Right atrium auricular region (tissue), 2 donors: ENCODE results near the gene RAPGEF1. TPM values are rescaled to one million over a fixed set of nuclear protein-coding genes. Genes with fewer than 3 reads are reported as not detected.

Source experiments
- DNase-seq: peaks from one replicate; pipeline ENCODE4 v3.0.0-alpha.2; 2019; ENCODE audit warnings: low spot score
- H3K27ac ChIP-seq, 2 donors: fragments of 200-600 bp; sonication (generic); 1 replicate in 1 of 2; 2 replicates in 1 of 2; pipeline ENCODE4 v1.5.1; 2016 to 2019
- H3K27me3 ChIP-seq, 2 donors: fragments of 200-600 bp; sonication (generic); one replicate each; pipeline versions ENCODE4 v1.5.1 to v1.6.0; 2017 to 2019
- H3K36me3 ChIP-seq: fragments of 200-600 bp; sonication (generic); one replicate; pipeline ENCODE4 v1.5.1; 2016
- H3K4me1 ChIP-seq, 2 donors: fragments of 200-600 bp; sonication (generic); one replicate each; pipeline versions ENCODE4 v1.5.1 to v1.6.0; 2017 to 2019
- H3K4me3 ChIP-seq, 2 donors: fragments of 200-600 bp; sonication (generic); 1 replicate in 1 of 2; 2 replicates in 1 of 2; pipeline ENCODE4 v1.5.1; 2017 to 2019; ENCODE audit warnings: mild to moderate bottlenecking in 1 of 2, moderate library complexity in 1 of 2
- H3K9me3 ChIP-seq, 2 donors: fragments of 200-600 bp; sonication (generic); one replicate each; pipeline ENCODE4 v1.5.1; 2019
- total RNA-seq, 2 donors: library from RNA; depleted of rRNA; stranded (reverse); fragments of >200 nt; gene quantifications; one replicate each; pipeline ENCODE4 v1.1.0, GENCODE V29; 2016
- TF ChIP-seq, protein P1 (sequence below), 2 donors: fragments of 200-600 bp; sonication (generic); IDR thresholded peaks; one replicate each; pipeline ENCODE4 v1.5.1; 2019; ENCODE audit warnings: antibody characterized with exemption in 2 of 2

Gene RAPGEF1
- total RNA-seq, 2 donors from 2014 or later = 59.5 to 65.1 TPM

DNA sequence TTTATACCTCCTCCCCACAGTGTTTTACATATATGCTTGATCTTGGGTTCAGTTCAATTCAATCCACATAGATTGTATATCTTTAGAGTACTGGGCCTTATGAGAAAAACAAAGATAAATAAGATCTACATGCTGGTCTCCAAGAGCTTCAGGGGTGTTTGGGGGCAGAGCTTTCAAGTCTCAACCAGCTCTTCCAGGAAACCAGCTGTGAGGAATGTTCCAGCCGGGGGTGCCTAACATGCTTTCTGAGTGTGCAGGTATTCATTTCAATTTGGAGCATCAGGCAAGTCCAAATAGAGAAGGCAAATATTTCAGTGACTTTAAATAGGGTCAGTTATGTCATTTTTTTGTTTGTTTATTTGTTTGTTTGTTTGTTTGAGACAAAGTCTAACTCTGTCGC is 5.7 kb upstream of the RAPGEF1 start:
- H3K27me3 ChIP-seq = no peaks in the 10 kb centered on the region
- TF ChIP-seq, protein P1, sequence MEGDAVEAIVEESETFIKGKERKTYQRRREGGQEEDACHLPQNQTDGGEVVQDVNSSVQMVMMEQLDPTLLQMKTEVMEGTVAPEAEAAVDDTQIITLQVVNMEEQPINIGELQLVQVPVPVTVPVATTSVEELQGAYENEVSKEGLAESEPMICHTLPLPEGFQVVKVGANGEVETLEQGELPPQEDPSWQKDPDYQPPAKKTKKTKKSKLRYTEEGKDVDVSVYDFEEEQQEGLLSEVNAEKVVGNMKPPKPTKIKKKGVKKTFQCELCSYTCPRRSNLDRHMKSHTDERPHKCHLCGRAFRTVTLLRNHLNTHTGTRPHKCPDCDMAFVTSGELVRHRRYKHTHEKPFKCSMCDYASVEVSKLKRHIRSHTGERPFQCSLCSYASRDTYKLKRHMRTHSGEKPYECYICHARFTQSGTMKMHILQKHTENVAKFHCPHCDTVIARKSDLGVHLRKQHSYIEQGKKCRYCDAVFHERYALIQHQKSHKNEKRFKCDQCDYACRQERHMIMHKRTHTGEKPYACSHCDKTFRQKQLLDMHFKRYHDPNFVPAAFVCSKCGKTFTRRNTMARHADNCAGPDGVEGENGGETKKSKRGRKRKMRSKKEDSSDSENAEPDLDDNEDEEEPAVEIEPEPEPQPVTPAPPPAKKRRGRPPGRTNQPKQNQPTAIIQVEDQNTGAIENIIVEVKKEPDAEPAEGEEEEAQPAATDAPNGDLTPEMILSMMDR (IDR thresholded peaks at IDR 0.05) = no peak

DNA sequence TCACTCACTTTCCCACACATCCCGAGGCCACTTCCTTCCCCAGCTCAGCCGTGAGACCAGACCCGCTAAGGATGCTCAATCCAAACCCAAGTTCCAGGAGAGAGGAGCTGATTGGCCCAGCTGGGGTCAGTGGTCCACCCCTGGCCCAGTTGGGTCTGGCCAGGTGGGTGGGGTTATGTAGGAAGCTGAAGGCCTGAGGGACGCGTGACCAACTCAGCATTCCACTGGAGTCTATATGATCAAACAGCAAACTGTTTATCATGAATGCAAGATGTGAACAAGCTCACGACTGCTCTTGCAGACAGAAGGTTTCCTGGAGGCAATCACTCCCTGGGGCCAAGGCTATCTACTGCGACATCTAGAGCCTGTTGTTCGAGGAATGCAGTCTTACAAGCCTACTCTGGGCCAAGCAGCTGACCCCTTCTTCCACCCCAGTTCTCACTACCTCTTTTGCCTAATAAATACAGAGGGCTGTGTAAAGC is 4.9 kb upstream of the RAPGEF1 start:
- Histone ChIP-seq H3K4me1 (peaks cover 0 to 13% of the 10 kb centered on the region in 2 donors), H3K27ac (no peak overlapping the region)
- TF ChIP-seq, protein P1 (IDR thresholded peaks at IDR 0.05) = no peak

More for the DNA sequence above, 5.7 kb upstream of the RAPGEF1 start:
- no peaks in the 10 kb centered on the region for H3K9me3 ChIP-seq
- no peak for DNase-seq
- no peak overlapping the region for H3K27ac ChIP-seq
- H3K4me1 ChIP-seq = peaks cover 0 to 10% of the 10 kb centered on the region in 2 donors
- no peaks in the 10 kb centered on the region for H3K36me3 ChIP-seq
- H3K4me3 ChIP-seq = no peak overlapping the region

DNA sequence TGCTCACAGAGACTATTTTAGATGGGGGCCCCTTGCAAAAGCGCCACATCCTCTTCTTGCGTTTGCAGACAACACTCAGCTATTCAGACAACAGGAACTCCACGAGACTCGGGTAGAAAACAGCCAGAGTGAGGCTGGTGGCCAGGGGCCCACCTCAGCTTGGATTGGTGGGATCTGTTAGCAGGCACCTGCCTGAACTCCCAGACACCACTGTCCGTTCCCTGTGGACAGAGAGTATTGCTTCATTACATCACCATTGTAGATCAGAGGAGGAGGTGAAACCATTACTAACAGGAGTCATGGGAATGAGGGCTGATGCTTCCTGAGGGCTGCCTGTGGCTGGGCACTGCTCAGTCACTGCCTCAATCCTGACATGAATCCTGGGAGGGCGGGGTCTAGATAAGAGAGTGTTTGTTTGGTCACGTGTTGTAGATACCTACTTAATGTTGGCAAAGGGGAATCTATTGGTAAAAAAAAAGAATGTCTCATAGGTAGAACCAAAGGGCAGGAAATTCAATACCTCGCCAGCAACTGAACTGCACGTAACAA is 4.4 kb upstream of the RAPGEF1 start:
- Histone ChIP-seq H3K9me3 (no peaks in the 10 kb centered on the region), H3K4me1 (peaks cover 0 to 13% of the 10 kb centered on the region in 2 donors), H3K4me3 (no peak overlapping the region), H3K27ac (no peak overlapping the region), H3K27me3 (no peaks in the 10 kb centered on the region), H3K36me3 (no peaks in the 10 kb centered on the region)
- TF ChIP-seq, protein P1 (IDR thresholded peaks at IDR 0.05) = no peak
- DNase-seq = no peak

More for the DNA sequence above, 4.9 kb upstream of the RAPGEF1 start:
- H3K27me3 ChIP-seq = no peaks in the 10 kb centered on the region
- no peaks in the 10 kb centered on the region for H3K9me3 ChIP-seq
- no peaks in the 10 kb centered on the region for H3K36me3 ChIP-seq
- DNase-seq = no peak
- no peak overlapping the region for H3K4me3 ChIP-seq

DNA sequence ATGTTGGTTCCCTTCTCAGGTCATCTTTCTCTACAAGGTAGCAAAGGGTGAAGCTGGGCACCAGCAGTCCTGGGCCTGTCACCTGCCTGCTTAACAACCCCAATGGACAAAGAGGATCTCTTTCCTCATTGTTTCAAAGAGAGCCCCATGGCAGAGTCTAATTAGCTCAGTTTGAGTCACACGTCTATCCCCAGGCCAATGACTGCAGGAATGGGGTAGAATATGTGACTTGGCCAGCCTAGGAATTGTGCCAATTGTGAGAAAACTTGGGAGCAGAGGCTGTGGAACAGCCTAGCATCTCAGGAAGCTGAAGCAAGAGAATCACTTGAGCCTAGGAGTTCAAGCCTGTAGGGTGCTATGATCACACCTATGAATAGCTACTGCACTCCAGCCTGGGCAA is 3.6 kb upstream of the RAPGEF1 start:
- peaks cover 0 to 19% of the 10 kb centered on the region in 2 donors for H3K4me1 ChIP-seq
- no peaks in the 10 kb centered on the region for H3K9me3 ChIP-seq
- no peaks in the 10 kb centered on the region for H3K36me3 ChIP-seq
- TF ChIP-seq, protein P1 (IDR thresholded peaks at IDR 0.05) = no peak
- H3K27ac ChIP-seq = no peak overlapping the region
- no peak for DNase-seq
- no peak overlapping the region for H3K4me3 ChIP-seq
- no peaks in the 10 kb centered on the region for H3K27me3 ChIP-seq

DNA sequence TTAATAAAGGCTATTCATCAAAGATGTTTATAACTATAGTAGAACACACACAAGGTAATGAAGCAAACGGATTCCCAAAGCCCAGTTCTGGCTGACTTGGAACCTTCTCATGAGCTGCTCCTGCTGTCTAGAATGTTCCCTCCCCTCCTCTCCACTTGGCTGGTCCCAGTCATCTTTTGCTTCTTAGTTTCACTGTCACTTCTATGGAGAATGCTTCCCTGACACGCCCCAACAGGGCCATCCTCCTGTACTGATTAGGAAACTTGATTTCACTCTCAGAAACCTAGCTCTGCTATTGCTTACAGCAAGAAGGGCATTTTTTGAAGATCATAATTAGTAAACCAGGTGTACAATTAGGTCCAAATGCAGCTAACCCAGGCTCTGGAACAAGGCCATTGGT is 3.2 kb upstream of the RAPGEF1 start:
- Histone ChIP-seq H3K27ac (no peak overlapping the region), H3K9me3 (no peaks in the 10 kb centered on the region), H3K4me3 (no peak overlapping the region), H3K27me3 (no peaks in the 10 kb centered on the region), H3K4me1 (peaks cover 0 to 23% of the 10 kb centered on the region in 2 donors), H3K36me3 (no peaks in the 10 kb centered on the region)
- TF ChIP-seq, protein P1 (IDR thresholded peaks at IDR 0.05) = no peak
- DNase-seq = no peak

DNA sequence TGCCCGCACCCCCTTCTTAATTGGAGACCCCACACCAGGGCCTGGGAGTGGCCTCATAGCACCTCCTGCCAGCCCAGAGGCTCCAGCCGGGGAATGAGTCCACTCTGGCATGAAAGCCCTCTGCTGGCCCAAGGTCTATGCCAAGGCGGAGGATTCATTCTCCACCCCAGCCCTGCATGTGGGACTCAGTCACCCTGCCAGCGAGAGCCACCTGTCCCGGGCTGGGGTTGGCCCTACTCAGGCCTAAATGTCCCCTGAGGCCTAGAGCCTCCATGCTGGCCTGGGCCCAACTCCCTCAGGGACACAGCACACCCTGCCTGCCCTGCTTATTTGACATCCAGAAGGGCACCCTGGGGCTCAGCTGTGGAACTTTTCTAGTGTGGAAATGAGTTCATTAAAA is 1.0 kb upstream of the RAPGEF1 start:
- Histone ChIP-seq H3K4me1 (peaks cover 0 to 42% of the 10 kb centered on the region in 2 donors), H3K27ac (no peak overlapping the region), H3K9me3 (no peaks in the 10 kb centered on the region), H3K27me3 (no peaks in the 10 kb centered on the region), H3K36me3 (no peaks in the 10 kb centered on the region), H3K4me3 (no peak overlapping the region)
- no peak for DNase-seq
- TF ChIP-seq, protein P1 (IDR thresholded peaks at IDR 0.05) = no peak
